Astrocyte (in vitro differentiated cells and primary cell): ENCODE results near the gene VIPR1. TPM values are rescaled to one million over a fixed set of nuclear protein-coding genes. Genes with fewer than 3 reads are reported as not detected.

Experiments
- DNase-seq: peaks from one replicate; pipeline ENCODE4 v3.0.0-alpha.2; 2010; ENCODE audit warnings: low read depth
- FAIRE-seq: peaks from 2 replicates; lab custom pipeline; 2011; peaks lifted over from hg19 to GRCh38; lab: Jason Lieb, UNC
- H2AFZ ChIP-seq: 2 replicates; pipeline ENCODE4 v1.6.0; 2012; ENCODE audit warnings: low read depth, low read length, inconsistent platforms
- H3K27ac ChIP-seq: 2 replicates; pipeline ENCODE4 v1.5.1; 2011; ENCODE audit warnings: low read depth, low read length, inconsistent platforms
- H3K27me3 ChIP-seq: 2 replicates; pipeline ENCODE4 v1.6.0; 2011; ENCODE audit warnings: low read length, inconsistent platforms; ENCODE audit not compliant: insufficient read depth
- H3K36me3 ChIP-seq: 2 replicates; pipeline ENCODE4 v1.5.1; 2011; ENCODE audit warnings: low read length, inconsistent platforms; ENCODE audit not compliant: insufficient read depth
- H3K4me1 ChIP-seq: 2 replicates; pipeline ENCODE4 v1.5.1; 2011; ENCODE audit warnings: low read length, inconsistent platforms; ENCODE audit not compliant: insufficient read depth
- H3K4me2 ChIP-seq: 2 replicates; pipeline ENCODE4 v1.6.0; 2012; ENCODE audit warnings: low read length, inconsistent platforms
- H3K4me3 ChIP-seq: 2 replicates; pipeline ENCODE4 v1.5.1; 2011; ENCODE audit warnings: low read depth, mild to moderate bottlenecking, low read length, inconsistent platforms; ENCODE audit not compliant: insufficient read depth
- H3K79me2 ChIP-seq: 2 replicates; pipeline ENCODE4 v1.6.0; 2012; ENCODE audit warnings: mild to moderate bottlenecking, low read length, inconsistent platforms; ENCODE audit not compliant: insufficient read depth
- H3K9ac ChIP-seq: 2 replicates; pipeline ENCODE4 v1.6.0; 2012; ENCODE audit warnings: mild to moderate bottlenecking, low read length, inconsistent platforms
- H3K9me3 ChIP-seq: 2 replicates; pipeline ENCODE4 v1.5.1; 2012; ENCODE audit warnings: low read depth, mild to moderate bottlenecking, low read length, inconsistent platforms; ENCODE audit not compliant: insufficient read depth
- H4K20me1 ChIP-seq: 2 replicates; pipeline ENCODE4 v1.6.0; 2012; ENCODE audit warnings: low read length, inconsistent platforms; ENCODE audit not compliant: insufficient read depth
- H3K27ac Mint-ChIP-seq: one replicate; pipeline ENCODE4 v1.8.0; 2021; ENCODE audit warnings: mild to moderate bottlenecking, mixed read lengths; ENCODE audit not compliant: unreplicated experiment
- H3K27me3 Mint-ChIP-seq: one replicate; pipeline ENCODE4 v1.8.0; 2021; ENCODE audit warnings: low read depth, mixed read lengths; ENCODE audit not compliant: unreplicated experiment
- H3K36me3 Mint-ChIP-seq: one replicate; pipeline ENCODE4 v1.8.0; 2021; ENCODE audit warnings: low read depth, mixed read lengths; ENCODE audit not compliant: unreplicated experiment
- H3K4me1 Mint-ChIP-seq: one replicate; pipeline ENCODE4 v1.8.0; 2021; ENCODE audit warnings: low read depth, mixed read lengths; ENCODE audit not compliant: unreplicated experiment
- H3K4me3 Mint-ChIP-seq: one replicate; pipeline ENCODE4 v1.8.0; 2021; ENCODE audit warnings: mild to moderate bottlenecking, moderate library complexity, mixed read lengths; ENCODE audit not compliant: unreplicated experiment
- H3K9me3 Mint-ChIP-seq: one replicate; pipeline ENCODE4 v1.8.0; 2021; ENCODE audit warnings: mild to moderate bottlenecking, mixed read lengths; ENCODE audit not compliant: unreplicated experiment
- CTCF ChIP-seq: IDR thresholded peaks from 2 replicates; pipeline ENCODE4 v1.5.1; 2011; ENCODE audit warnings: low read depth, mild to moderate bottlenecking, inconsistent platforms, low read length, moderate library complexity; ENCODE audit not compliant: insufficient read depth
- EZH2 ChIP-seq: IDR thresholded peaks from 2 replicates; pipeline ENCODE4 v1.6.1; 2012; ENCODE audit warnings: mild to moderate bottlenecking, low read length, inconsistent platforms; ENCODE audit not compliant: insufficient read depth
- total RNA-seq: library from RNA; stranded (reverse); gene quantifications from 2 replicates; pipeline ENCODE4 v1.2.1, GENCODE V29; 2021

Gene VIPR1
- total RNA-seq, 1 donor from 2014 or later = 0.68 TPM

DNA sequence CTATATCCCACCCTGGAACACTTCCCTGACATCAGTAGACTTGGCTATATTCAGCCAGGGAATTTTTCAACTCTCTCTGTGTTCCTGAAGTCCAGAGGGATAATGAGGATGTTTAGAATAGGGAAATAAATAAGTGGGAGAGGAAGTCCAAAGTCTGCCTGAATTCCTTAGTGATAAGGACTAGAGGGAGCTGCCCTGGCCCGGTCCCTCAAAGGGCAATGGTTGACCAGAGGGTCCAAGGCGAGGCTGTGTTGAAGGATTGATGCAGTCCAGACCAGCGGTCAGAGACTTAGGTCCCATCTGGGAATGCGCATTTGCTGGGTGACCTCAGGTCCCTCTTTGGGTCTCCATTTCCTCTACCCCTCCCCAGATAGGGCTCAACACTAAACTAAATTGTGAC lies 7.9 kb downstream of the VIPR1 start:
- no peaks in the 10 kb centered on the region for H3K4me1 ChIP-seq
- no peaks in the 10 kb centered on the region for H3K36me3 Mint-ChIP-seq
- peaks cover 50% of the 10 kb centered on the region for H3K27me3 Mint-ChIP-seq
- DNase-seq (no peak), FAIRE-seq (no peak)
- no peak overlapping the region for H3K4me2 ChIP-seq
- no peak overlapping the region for H3K27ac ChIP-seq
- no peaks in the 10 kb centered on the region for H3K79me2 ChIP-seq
- H3K4me3 Mint-ChIP-seq = no peak overlapping the region
- peaks cover 13% of the 10 kb centered on the region for H3K27me3 ChIP-seq
- H3K9ac ChIP-seq = no peak overlapping the region
- H3K27ac Mint-ChIP-seq = no peak overlapping the region
- H3K9me3 Mint-ChIP-seq = peaks cover 3% of the 10 kb centered on the region
- H2AFZ ChIP-seq = no peak overlapping the region
- TF ChIP-seq CTCF (no peak), EZH2 (no peak)
- no peak overlapping the region for H3K4me3 ChIP-seq
- no peaks in the 10 kb centered on the region for H3K9me3 ChIP-seq
- no peaks in the 10 kb centered on the region for H3K4me1 Mint-ChIP-seq
- no peaks in the 10 kb centered on the region for H3K36me3 ChIP-seq
- H4K20me1 ChIP-seq = no peaks in the 10 kb centered on the region

DNA sequence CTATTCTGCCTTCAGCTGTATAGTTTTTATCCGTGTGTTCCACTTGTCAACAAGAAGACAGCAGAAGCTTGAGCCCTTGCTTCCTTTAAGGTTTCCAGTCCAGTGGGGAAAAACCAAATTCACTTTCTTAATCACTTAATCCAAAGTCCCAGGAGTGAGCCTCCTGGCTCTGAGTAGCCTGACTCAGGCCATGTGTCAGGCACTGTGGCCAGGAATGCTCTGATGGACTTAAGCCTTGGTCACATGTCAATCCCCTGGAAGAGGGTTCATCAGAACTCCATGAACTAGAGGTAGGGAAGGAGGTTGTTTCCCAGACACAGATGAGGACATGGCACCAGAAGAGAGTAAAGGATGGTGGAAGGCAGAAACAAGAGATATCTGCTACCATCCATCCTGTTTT lies 8.8 kb downstream of the VIPR1 start:
- Histone ChIP-seq H2AFZ (no peak overlapping the region), H3K36me3 (no peaks in the 10 kb centered on the region), H3K79me2 (no peaks in the 10 kb centered on the region), H3K27ac (no peak overlapping the region), H3K4me3 (no peak overlapping the region), H4K20me1 (no peaks in the 10 kb centered on the region), H3K9me3 (no peaks in the 10 kb centered on the region), H3K27me3 (peaks cover 13% of the 10 kb centered on the region), H3K4me1 (no peaks in the 10 kb centered on the region), H3K9ac (no peak overlapping the region), H3K4me2 (no peak overlapping the region)
- Mint-ChIP-seq H3K4me3 (no peak overlapping the region), H3K27me3 (peaks cover 50% of the 10 kb centered on the region), H3K27ac (no peak overlapping the region), H3K36me3 (no peaks in the 10 kb centered on the region), H3K4me1 (no peaks in the 10 kb centered on the region), H3K9me3 (peaks cover 3% of the 10 kb centered on the region)
- no peak for TF ChIP-seq EZH2
- FAIRE-seq (no peak), DNase-seq (no peak)

- H3K36me3 Mint-ChIP-seq = no peaks in the 10 kb centered on the region
- Histone ChIP-seq H3K27me3 (peaks cover 13% of the 10 kb centered on the region), H3K27ac (no peak overlapping the region), H3K4me3 (no peak overlapping the region), H3K4me1 (no peaks in the 10 kb centered on the region), H3K4me2 (no peak overlapping the region), H4K20me1 (no peaks in the 10 kb centered on the region), H3K9me3 (no peaks in the 10 kb centered on the region), H3K79me2 (no peaks in the 10 kb centered on the region), H3K9ac (no peak overlapping the region), H3K36me3 (no peaks in the 10 kb centered on the region), H2AFZ (no peak overlapping the region)
- FAIRE-seq (no peak), DNase-seq (no peak)
- H3K27me3 Mint-ChIP-seq = peaks cover 50% of the 10 kb centered on the region
- H3K27ac Mint-ChIP-seq = no peak overlapping the region
- no peak overlapping the region for H3K4me3 Mint-ChIP-seq
- H3K4me1 Mint-ChIP-seq = no peaks in the 10 kb centered on the region
- TF ChIP-seq EZH2 (no peak), CTCF (no peak)
- peaks cover 3% of the 10 kb centered on the region for H3K9me3 Mint-ChIP-seq
Measured at GRCh38 chr3:42511736-42512135, 9.3 kb downstream of the VIPR1 start.
